HG03159 (cell line): ENCODE measurements around the gene NAA10.

Experiments
- ATAC-seq: cut with Tn5 transposase; IDR thresholded peaks from one replicate; pipeline ENCODE4 v1.9.1; 2021; ENCODE audit warnings: mild to moderate bottlenecking, moderate library complexity; ENCODE audit not compliant: unreplicated experiment

NAA10 gene

GRCh38 chrX:153885968-153886903 lies 48.6 kb downstream of the NAA10 start, which contains the start of gene L1CAM:
Gene L1CAM, minus strand, starts transcription at chrX:153886173. Its CDS starts 10,337 bp downstream, at chrX:153875836.
- no peak for ATAC-seq

DNA sequence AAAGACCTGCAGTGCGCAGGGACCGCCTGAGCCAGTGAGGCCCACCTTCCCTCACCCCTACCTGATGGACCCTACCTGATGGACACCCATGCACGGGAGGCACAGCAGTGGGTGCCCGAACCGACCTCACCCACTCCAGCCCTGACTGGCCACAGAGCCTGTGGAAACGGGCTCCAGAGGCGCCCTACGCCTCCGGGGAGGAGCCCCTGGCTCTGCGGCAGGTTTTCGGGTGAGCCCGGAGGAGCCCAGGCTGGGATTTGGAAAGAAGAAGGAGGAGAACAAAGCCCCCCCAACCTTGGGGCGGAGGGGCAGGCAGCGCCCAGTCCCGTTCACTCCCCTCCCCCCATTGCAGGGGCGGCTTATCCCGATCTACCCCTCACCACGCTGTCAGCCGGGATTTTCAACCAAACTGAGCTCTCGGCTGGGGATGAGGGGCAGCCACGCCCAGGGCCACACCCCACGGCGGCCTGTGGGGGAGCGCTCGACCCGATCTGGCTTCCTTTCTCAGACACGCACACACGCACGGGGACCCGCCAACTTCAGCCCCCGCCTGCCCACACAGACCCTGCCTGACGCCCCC lies 49.5 kb downstream of the NAA10 start:
- ATAC-seq = no peak

- ATAC-seq = no peak
Observed at GRCh38 chrX:153884590-153884989, 50.2 kb downstream of the NAA10 start.

- ATAC-seq = no peak
Observed at GRCh38 chrX:153884136-153884535, 50.7 kb downstream of the NAA10 start.

DNA sequence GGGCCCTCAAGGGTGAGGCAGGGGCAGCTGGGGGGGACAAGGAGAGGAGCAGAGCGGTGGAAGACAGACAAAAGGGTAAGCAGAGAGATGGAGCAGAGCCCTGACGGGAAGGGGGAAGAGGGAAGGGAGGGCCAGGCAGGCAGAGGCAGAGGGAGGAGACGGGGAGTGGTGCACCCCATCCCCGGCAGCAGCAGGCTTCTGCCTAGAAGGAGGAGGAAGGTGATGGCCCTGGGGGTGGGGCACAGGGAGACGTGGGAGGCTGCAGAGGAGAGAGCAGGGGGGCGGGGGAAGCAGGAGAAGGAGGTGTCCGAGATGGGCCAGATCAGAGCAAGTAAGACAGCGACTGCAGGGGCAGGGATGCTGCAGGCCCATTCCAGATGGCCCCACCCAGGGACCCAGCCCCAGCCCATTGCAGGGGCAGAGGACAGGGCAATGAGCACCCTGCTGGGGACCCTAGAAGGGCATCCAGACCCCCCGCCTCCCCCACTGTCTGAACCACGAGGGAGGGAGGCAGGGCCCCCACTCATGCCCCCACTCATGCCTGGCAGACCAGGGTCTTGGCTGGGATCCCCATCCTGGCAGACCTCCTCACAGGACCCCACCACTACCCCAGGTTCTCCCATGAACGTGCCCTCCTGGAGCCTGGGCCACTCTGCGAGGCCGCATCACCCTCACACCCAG lies 51.5 kb downstream of the NAA10 start:
- ATAC-seq = no peak

DNA sequence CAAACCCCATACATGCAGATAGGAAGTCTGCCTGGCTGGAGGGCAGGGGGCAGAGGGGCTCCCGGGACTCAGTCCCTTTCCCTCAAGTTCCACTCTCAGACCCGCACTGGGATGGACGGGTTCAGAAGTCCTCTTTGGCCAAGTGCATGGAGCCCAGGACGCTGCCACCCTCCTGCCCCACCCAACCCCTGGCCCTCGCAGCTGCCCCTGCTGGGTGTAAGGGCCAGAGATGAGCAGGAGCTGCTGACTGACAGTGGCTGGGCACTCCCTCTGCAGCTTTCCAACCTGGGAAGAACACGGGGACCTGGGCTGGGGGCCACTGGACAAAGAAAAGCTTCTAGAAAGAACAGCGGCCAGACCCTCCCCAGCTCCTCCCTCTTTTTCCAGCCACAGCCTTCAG lies 52.3 kb downstream of the NAA10 start:
- ATAC-seq = no peak

- no peak for ATAC-seq
Observed at GRCh38 chrX:153882086-153882498, 52.7 kb downstream of the NAA10 start.

DNA sequence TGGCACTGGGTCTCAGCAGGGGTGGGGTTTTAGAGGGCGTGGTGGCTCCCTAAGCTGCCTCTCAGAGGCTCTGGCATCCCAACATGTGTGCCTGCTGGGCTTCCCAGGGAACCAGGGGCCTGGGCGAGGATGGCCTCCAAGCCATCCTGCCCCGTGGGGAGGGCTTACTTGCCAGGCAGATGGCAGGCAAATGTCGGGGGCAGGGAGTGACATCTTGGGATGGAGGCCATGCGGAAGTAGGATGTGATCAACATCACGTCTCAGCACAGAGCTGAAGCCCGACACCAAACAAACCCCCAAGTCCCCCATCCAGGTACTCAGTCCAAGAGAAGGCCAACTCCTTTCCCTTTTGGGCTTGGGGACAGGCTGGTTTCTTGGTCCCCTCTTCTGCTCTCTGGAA lies 53.6 kb downstream of the NAA10 start:
- ATAC-seq = no peak

DNA sequence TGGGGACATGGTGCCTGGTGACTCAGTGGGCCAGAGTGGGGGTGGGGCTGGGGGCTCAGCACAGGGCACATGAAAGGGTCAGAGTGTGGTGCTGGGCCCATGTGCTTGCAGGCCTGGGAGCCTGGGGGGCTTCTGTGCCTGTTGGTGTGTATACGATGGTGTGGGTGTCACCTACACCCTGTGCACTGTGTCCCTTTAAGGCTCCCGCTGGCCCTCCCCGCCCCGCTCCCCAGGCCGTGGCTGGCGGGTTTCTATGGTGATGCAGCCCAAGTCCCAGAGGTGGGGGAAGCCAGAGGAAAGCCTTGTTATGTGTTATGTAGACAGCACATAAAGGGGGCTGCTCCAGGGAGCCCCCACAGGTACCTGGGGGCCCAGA lies 54.4 kb downstream of the NAA10 start:
- no peak for ATAC-seq

DNA sequence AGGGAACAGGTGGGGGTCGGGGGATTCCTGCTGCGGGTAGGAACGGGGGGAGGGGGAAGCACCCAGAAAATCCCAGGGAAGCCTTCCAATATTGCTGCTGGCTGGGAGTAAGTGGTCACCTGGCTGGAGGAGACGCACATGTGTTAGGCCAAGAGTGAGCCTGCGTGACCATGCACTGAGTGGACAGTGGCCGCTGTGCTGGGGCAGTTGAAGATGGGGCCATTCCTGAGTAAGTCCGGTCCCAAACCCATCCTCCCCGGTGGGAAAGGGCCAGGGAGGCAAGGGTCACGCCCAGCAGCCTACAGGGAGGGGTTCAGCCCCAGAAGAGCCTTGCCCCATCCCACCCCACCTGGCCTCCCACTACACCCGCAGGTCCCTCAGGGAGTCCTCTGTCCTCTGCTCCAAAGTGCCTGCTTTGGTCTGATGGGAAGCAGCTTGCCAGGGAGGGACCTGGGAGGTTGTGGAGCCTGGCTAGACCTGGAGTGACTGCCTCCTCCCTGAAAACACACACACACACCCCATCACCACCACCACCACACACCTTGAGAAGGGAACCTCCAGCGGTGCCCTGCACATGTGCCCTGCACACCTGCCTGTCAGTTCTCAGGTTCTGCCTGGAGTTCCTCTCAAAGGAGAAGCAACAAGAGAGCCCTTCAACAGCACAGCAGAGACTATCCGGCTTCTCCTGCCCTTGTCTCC lies 54.9 kb downstream of the NAA10 start:
- ATAC-seq = no peak
